Stomach smooth muscle (tissue), 2 donors: ENCODE data around the gene ASPRV1.

Experiments used
- H3K27ac ChIP-seq: one replicate; pipeline ENCODE4 v1.7.0; 2013; ENCODE audit warnings: mild to moderate bottlenecking, low read length, inconsistent platforms
- H3K27me3 ChIP-seq, 2 donors: one replicate each; pipeline ENCODE4 v1.7.0; 2013; ENCODE audit warnings: low read length in 2 of 2; ENCODE audit not compliant: insufficient read depth in 2 of 2, control insufficient read depth in 1 of 2
- H3K36me3 ChIP-seq, 2 donors: one replicate each; pipeline ENCODE4 v1.7.0; 2013; ENCODE audit warnings: low read length in 2 of 2; ENCODE audit not compliant: control insufficient read depth in 2 of 2, insufficient read depth in 2 of 2
- H3K4me1 ChIP-seq: one replicate; pipeline ENCODE4 v1.7.0; 2013; ENCODE audit warnings: low read length; ENCODE audit not compliant: control insufficient read depth, insufficient read depth
- H3K4me3 ChIP-seq, 2 donors: one replicate each; pipeline ENCODE4 v1.7.0; 2013; ENCODE audit warnings: low read length in 2 of 2
- H3K9ac ChIP-seq, 2 donors: one replicate each; pipeline ENCODE4 v1.7.0; 2013; ENCODE audit warnings: low read length in 2 of 2, mild to moderate bottlenecking in 1 of 2
- H3K9me3 ChIP-seq, 2 donors: one replicate each; pipeline ENCODE4 v1.7.0; 2013; ENCODE audit warnings: low read length in 2 of 2; ENCODE audit not compliant: control insufficient read depth in 2 of 2
- donor health status: healthy.
- donor health status: Pancreatic carcinoma.

ASPRV1 gene

DNA sequence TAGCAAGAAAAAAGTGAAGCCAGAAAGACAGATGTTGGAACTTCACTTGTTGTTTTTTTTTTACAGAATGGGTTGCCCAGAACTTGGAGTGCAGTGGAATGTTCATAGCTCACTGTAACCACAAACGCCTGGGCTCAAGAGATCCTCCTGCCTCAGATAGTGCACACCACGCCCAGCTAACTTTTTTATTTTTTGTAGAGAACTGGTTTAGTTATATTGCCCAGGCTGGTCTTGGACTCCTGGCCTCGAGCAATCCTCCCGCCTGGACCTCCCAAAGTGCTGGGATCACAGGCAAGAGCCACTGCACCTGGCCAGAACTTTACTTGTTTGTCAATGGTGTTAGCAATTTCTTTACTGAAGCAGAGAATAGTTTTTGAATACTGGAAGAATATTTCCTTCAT is 11.9 kb upstream of the ASPRV1 start:
- Histone ChIP-seq H3K4me3 (no peak overlapping the region), H3K27ac (no peak overlapping the region), H3K9ac (no peak overlapping the region)

DNA sequence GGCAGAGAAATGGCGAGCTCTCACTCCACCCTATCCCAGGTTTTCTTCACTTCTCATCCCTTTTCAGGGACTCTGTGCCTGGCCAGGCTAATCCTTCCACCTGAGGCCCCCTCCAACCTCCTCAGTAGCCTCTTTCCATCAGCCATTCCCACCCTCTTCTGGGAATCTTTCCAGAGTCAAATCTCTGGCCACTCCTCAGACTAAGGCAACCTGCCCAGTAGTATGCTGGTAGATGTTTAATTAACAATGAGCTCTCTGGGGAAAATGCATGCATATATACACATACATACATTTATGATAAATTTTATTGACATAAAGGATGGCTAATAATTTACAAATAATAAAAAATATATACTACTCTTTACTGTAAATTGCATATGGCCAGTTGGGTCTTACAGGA is 11.4 kb upstream of the ASPRV1 start:
- Histone ChIP-seq H3K9me3 (no peaks in the 10 kb centered on the region), H3K27ac (no peak overlapping the region), H3K4me1 (no peaks in the 10 kb centered on the region), H3K4me3 (no peak overlapping the region), H3K9ac (no peak overlapping the region), H3K36me3 (no peaks in the 10 kb centered on the region), H3K27me3 (no peaks in the 10 kb centered on the region)

More for the DNA sequence above, 11.9 kb upstream of the ASPRV1 start:
- H3K27me3 ChIP-seq, result no peaks in the 10 kb centered on the region
- H3K9me3 ChIP-seq, result no peaks in the 10 kb centered on the region
- H3K4me1 ChIP-seq, result no peaks in the 10 kb centered on the region
- H3K36me3 ChIP-seq, result no peaks in the 10 kb centered on the region

DNA sequence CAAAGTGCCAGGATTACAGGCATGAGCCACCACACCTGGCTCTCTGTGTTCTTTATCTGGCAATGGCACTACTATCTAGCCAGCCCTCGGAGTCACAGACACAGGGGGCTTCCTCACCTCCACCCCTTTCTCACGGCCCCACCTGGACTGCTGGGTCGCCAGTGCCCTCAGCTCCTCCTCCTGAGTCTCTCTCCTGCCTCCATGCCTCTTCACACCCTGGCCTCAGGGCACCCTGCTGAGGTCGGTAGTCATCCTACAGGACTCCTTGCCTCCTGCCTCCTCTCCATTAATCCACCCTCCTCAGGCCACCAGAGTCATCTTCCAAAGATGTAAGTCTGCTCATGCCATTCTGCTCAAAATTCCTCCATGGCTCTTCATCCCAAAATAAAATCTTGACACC is 8.6 kb upstream of the ASPRV1 start:
- Histone ChIP-seq H3K4me1 (no peaks in the 10 kb centered on the region), H3K4me3 (no peak overlapping the region), H3K9me3 (no peaks in the 10 kb centered on the region), H3K27ac (no peak overlapping the region), H3K36me3 (no peaks in the 10 kb centered on the region), H3K9ac (no peak overlapping the region), H3K27me3 (no peaks in the 10 kb centered on the region)

GRCh38 chr2:69969126-69969983 is 7.9 kb upstream of the ASPRV1 start:
- Histone ChIP-seq H3K4me1 (no peaks in the 10 kb centered on the region), H3K4me3 (no peak overlapping the region), H3K27ac (no peak overlapping the region), H3K27me3 (no peaks in the 10 kb centered on the region), H3K9ac (no peak overlapping the region), H3K36me3 (no peaks in the 10 kb centered on the region), H3K9me3 (no peaks in the 10 kb centered on the region)

- H3K27ac ChIP-seq, result no peak overlapping the region
These were observed 7.2 kb upstream of the ASPRV1 start for GRCh38 chr2:69968609-69969008.

GRCh38 chr2:69966496-69966895 is 5.1 kb upstream of the ASPRV1 start:
- no peak overlapping the region for H3K27ac ChIP-seq
- H3K4me3 ChIP-seq, result no peak overlapping the region
- no peaks in the 10 kb centered on the region for H3K36me3 ChIP-seq
- H3K9ac ChIP-seq, result no peak overlapping the region
- no peaks in the 10 kb centered on the region for H3K27me3 ChIP-seq
- H3K9me3 ChIP-seq, result no peaks in the 10 kb centered on the region
- H3K4me1 ChIP-seq, result no peaks in the 10 kb centered on the region

More at GRCh38 chr2:69968609-69969008, 7.2 kb upstream of the ASPRV1 start:
- H3K4me3 ChIP-seq, result no peak overlapping the region
- H3K27me3 ChIP-seq, result no peaks in the 10 kb centered on the region
- H3K9me3 ChIP-seq, result no peaks in the 10 kb centered on the region
- no peaks in the 10 kb centered on the region for H3K36me3 ChIP-seq
- no peaks in the 10 kb centered on the region for H3K4me1 ChIP-seq
- H3K9ac ChIP-seq, result no peak overlapping the region

GRCh38 chr2:69965756-69966445 is 4.5 kb upstream of the ASPRV1 start:
- no peak overlapping the region for H3K9ac ChIP-seq
- no peak overlapping the region for H3K4me3 ChIP-seq
- no peaks in the 10 kb centered on the region for H3K36me3 ChIP-seq
- H3K27ac ChIP-seq, result no peak overlapping the region
- no peaks in the 10 kb centered on the region for H3K4me1 ChIP-seq
- H3K27me3 ChIP-seq, result no peaks in the 10 kb centered on the region
- no peaks in the 10 kb centered on the region for H3K9me3 ChIP-seq

GRCh38 chr2:69964353-69964841 is 3.0 kb upstream of the ASPRV1 start:
- Histone ChIP-seq H3K9ac (no peak overlapping the region), H3K27me3 (no peaks in the 10 kb centered on the region), H3K27ac (no peak overlapping the region), H3K36me3 (no peaks in the 10 kb centered on the region), H3K4me1 (no peaks in the 10 kb centered on the region), H3K9me3 (no peaks in the 10 kb centered on the region), H3K4me3 (no peak overlapping the region)

DNA sequence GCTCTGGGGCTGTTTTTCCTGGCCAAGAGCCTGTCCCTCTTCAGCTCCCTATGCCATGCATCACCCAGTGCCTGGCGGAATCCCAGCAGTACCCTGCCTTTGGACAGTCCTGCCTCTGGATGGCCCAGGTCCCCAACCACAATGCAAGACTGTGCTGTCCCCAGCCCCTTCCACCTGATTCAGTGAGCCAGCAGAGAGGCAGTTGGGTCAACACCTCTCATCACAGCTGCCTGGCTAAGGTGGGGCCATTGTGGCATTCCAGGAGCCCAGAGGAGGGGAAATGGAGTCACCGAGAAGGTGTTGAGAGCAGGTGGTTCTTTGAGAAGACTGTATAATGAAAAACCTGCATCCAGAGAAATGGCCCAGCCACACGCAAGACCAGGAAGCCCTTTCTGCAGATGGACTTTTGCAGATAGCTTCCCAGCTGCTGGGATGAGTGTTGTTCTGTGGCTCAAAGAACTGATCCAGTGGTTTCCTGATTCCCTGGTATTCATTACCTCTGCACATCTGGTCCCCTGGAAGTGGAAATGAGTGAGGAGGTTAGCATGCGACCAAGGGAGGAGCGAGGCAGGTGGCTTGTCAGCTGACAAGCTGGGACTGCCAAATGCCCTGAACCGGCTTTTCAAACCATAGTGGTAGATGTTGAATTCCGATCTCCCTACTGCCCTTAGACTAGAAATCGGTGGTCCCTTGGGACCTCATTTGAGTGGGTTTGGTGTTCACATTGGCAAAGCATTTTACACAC is 1.7 kb upstream of the ASPRV1 start:
- no peaks in the 10 kb centered on the region for H3K9me3 ChIP-seq
- H3K36me3 ChIP-seq, result no peaks in the 10 kb centered on the region
- no peaks in the 10 kb centered on the region for H3K4me1 ChIP-seq
- H3K27me3 ChIP-seq, result no peaks in the 10 kb centered on the region
- no peak overlapping the region for H3K4me3 ChIP-seq
- H3K9ac ChIP-seq, result no peak overlapping the region
- H3K27ac ChIP-seq, result no peak overlapping the region

DNA sequence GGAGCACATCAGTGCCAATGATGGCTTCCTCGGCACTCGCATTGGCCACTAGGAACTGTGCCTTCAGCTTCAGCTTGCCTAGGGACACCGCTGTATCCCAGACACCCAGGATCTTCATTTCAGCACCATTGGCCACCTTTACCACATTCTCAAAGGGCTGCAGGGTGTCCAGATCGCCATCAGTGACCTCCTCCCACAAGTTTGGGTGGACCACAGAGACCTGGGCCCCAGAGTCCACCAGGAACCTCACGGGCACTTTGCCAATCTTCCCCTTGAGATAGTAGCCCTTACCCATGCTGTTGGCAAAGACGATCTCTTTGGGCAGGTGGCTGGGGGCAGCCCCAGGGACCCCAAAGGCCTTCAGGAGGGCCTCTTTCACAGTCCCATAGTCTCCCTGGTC is 610 bp downstream of the ASPRV1 start:
- Histone ChIP-seq H3K9me3 (no peaks in the 10 kb centered on the region), H3K4me3 (no peak overlapping the region), H3K36me3 (no peaks in the 10 kb centered on the region), H3K27ac (no peak overlapping the region), H3K4me1 (no peaks in the 10 kb centered on the region), H3K9ac (no peak overlapping the region), H3K27me3 (no peaks in the 10 kb centered on the region)
